Transverse colon (tissue), 3 donors: ENCODE data around the gene USP34.

Source experiments
- EP300 ChIP-seq: sonication (generic); formaldehyde crosslinking; IDR thresholded peaks from one replicate; pipeline ENCODE4 v1.6.1; 2017; ENCODE audit warnings: antibody characterized with exemption, low read depth
- TF ChIP-seq, protein P1 (sequence below), 5 experiments: fragments of 200-600 bp in 3 of 5; fragments of 450-650 bp in 2 of 5; sonication (generic) in 3 of 5; IDR thresholded peaks; 1 replicate in 2 of 5; 2 replicates in 3 of 5; pipeline ENCODE4 v1.5.1; 2016 to 2017; ENCODE audit warnings: antibody characterized with exemption in 5 of 5, inconsistent platforms in 3 of 5, mild to moderate bottlenecking in 2 of 5, moderate library complexity in 1 of 5

DNA sequence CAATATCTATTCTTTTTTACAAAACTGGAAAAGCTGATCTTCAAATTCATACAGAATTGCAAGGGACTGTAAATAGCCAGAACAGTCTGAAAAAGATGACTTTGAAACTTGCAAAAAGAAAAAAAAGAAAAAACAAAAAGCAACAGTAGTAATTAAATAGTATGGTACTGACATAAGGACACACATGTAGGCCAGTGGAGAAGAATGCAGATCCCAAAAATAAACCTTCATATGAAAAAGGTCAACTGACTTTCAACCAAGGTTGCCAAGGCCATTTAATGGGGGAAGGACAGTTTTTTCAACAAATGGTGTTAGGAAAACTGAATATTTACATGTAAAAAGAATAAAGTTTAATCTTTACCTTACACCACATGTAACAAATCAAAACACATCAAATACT, 111.8 kb downstream of the USP34 start:
- TF ChIP-seq, protein P1, sequence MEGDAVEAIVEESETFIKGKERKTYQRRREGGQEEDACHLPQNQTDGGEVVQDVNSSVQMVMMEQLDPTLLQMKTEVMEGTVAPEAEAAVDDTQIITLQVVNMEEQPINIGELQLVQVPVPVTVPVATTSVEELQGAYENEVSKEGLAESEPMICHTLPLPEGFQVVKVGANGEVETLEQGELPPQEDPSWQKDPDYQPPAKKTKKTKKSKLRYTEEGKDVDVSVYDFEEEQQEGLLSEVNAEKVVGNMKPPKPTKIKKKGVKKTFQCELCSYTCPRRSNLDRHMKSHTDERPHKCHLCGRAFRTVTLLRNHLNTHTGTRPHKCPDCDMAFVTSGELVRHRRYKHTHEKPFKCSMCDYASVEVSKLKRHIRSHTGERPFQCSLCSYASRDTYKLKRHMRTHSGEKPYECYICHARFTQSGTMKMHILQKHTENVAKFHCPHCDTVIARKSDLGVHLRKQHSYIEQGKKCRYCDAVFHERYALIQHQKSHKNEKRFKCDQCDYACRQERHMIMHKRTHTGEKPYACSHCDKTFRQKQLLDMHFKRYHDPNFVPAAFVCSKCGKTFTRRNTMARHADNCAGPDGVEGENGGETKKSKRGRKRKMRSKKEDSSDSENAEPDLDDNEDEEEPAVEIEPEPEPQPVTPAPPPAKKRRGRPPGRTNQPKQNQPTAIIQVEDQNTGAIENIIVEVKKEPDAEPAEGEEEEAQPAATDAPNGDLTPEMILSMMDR (IDR thresholded peaks at IDR 0.05), result no peak
- no peak for TF ChIP-seq EP300
